Dermis lymphatic vessel endothelial cell (primary cell): ENCODE results near the gene SNX11. TPM values are rescaled to one million over a fixed set of nuclear protein-coding genes. Genes with fewer than 3 reads are reported as not detected.

Experiments used
- total RNA-seq: library from RNA; depleted of rRNA; stranded (reverse); fragments of >200 nt; gene quantifications from 2 replicates; pipeline ENCODE4 v1.2.1, GENCODE V29; 2014

Gene SNX11
- 11.0 and 12.1 TPM in 2 replicates for total RNA-seq

DNA sequence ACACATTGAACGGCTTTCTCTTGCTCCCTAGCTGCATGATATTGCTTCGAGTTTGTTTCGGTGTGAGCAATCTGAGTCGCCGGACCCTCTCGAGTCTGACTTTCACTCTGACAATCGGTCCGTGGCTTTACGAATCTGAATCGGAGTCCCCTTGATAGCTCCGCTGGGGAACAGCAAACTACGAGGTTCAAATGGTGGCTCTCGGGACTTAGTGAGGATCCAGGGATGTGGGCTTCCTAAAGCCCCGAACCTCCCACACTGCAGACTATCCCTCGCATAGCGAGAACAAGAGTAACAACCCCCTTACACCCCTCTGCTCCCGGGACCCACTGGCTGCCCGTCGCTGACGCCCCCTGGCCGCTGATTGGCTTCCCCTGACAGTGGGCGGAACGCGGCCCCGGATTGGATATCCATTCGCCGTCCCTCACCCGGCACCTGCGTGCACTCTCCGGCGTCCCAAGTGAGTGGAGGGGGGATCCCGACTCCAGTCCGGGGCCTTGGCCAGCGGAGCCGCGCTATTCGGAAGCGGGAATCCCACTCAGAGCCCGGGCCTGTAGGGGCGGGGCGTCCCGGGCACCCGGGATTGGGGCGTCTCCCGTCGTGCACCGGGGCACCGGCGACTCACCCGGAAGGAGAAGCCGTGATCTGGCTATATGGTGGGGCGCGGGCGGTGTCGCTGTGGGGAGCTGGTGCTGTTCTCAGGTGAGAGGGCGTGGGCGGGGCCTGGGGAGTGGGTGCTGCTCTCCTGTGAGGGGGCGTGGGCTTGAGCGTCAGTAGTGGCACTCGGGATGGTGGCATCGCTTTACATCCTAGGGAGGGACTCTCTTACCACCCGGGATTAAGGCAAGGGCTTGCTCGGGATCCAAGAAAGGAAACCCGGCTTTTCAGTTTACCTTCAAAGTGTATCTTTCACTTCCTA lies at the start of gene SNX11:
SNX11 (plus strand) TSS at position 630 of the 919 bp plus-strand sequence. CDS start 4,278 bp downstream, outside the sequence.

DNA sequence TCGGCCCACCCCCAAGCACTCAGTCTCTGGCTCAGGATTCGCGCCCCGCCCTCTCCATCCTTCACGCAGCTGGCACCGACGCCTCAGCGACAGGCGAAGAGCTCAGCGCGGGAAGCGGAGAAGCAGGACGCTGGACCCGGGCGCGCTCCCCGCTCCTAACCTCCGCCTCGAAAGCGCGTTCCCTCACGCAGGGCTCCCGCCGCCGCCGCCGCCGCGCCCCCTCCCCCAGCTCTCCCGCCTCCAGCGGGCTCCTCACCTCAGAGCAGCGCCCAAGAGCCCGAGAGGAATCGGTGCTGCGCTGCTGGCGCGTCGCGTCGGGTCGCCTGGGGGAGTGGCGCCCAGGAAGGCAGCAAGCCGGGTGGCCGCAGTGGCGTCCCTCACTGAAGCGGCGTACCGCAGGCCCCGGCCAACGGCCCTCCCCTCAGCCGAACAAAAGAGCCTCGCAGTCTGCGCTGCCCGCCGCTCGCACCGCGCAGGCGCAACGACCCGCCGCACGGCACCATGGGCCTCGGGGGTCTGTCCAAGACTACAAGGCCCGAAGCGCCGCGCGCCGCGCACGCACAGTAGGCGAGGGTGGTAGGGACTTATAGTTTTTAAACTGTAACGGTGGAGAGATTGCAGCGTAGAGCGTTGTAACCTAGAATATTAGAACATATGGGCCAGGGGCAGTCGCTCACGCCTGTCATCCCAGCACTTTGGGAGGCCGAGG lies 6.4 kb upstream of the SNX11 start, which contains the start of gene CBX1:
CBX1 (minus strand) TSS at position 467 of the 709 bp plus-strand sequence. CDS start 24,474 bp downstream, outside the sequence.

Other genes starting within 250 kb of the SNX11 start
- 1.4 and 1.8 TPM in 2 replicates for gene SP2, start 211.5 kb upstream of the SNX11 start, total RNA-seq
- gene PNPO, start 166.2 kb upstream of the SNX11 start, total RNA-seq: 19.4 and 21.3 TPM in 2 replicates
- not detected in 2 replicates for gene PRR15L, start 149.9 kb upstream of the SNX11 start, total RNA-seq
- 65.1 and 76.4 TPM in 2 replicates for gene CDK5RAP3, start 136.7 kb upstream of the SNX11 start, total RNA-seq
- 9.1 and 11.2 TPM in 2 replicates for gene COPZ2, start 70.0 kb upstream of the SNX11 start, total RNA-seq
- 90.9 and 123 TPM in 2 replicates for gene NFE2L1, start 59.4 kb upstream of the SNX11 start, total RNA-seq
- 40.3 and 54.9 TPM in 2 replicates for gene CBX1, start 6.3 kb upstream of the SNX11 start, total RNA-seq